A549 (cell line): ENCODE results near the gene SNAI3. TPM values are rescaled to one million over a fixed set of nuclear protein-coding genes. Genes with fewer than 3 reads are reported as not detected.
A peak's percentile ranks its signal among the peaks of the same experiment; 100 is the strongest.

Experiments
- ATAC-seq, 2 experiments: fragments of 200-7000 bp in 1 of 2; fragments of >200 bp in 1 of 2; cut with Nextera tagmentation in 1 of 2; cut with Tn5 transposase in 1 of 2; 3 replicates each; pipeline versions ENCODE4 v1.8.0 to v1.9.1; 2018 to 2020; ENCODE audit warnings: mild to moderate bottlenecking in 1 of 2, moderate library complexity in 1 of 2
- CTCF ChIA-PET: fragments of 300-600 bp; sonication (Branson Sonifier 250); formaldehyde crosslinking; extraction: SDS; loops from one replicate; lab custom pipeline; 2021; ENCODE audit warnings: antibody characterized with exemption, inconsistent platforms; lab: Yijun Ruan, JAX
- POLR2A ChIA-PET: fragments of 350-600 bp; formaldehyde crosslinking; extraction: SDS; loops from one replicate; lab custom pipeline; 2021; ENCODE audit warnings: antibody characterized with exemption, inconsistent platforms; lab: Yijun Ruan, JAX
- DNase-seq, 2 experiments: peaks; one replicate each; pipeline versions ENCODE4 v3.0.0 to v3.0.0-alpha.2; 2011 to 2016; ENCODE audit warnings: low read depth in 1 of 2, low spot score in 1 of 2
- FAIRE-seq: peaks from 2 replicates; lab custom pipeline; 2011; peaks lifted over from hg19 to GRCh38; lab: Jason Lieb, UNC
- H3K27ac ChIP-seq, 2 experiments: fragments of >200 bp; sonication (Bioruptor Twin); formaldehyde crosslinking; 3 replicates each; pipeline ENCODE4 v1.5.1; 2016 to 2017
- H3K4me1 ChIP-seq: fragments of >200 bp; sonication (Bioruptor Twin); formaldehyde crosslinking; 3 replicates; pipeline ENCODE4 v1.6.1; 2016
- H3K4me2 ChIP-seq: fragments of >200 bp; sonication (Bioruptor Twin); formaldehyde crosslinking; 3 replicates; pipeline ENCODE4 v1.6.1; 2016
- H3K4me3 ChIP-seq: fragments of >200 bp; sonication (Bioruptor Twin); formaldehyde crosslinking; 3 replicates; pipeline ENCODE4 v1.5.1; 2016
- H3K9me3 ChIP-seq: fragments of >200 bp; sonication (Bioruptor Twin); formaldehyde crosslinking; 3 replicates; pipeline ENCODE4 v1.6.1; 2016
- BHLHE40 ChIP-seq: IDR thresholded peaks from 2 replicates; pipeline ENCODE4 v1.6.1; 2012; ENCODE audit warnings: low read depth, low read length, inconsistent platforms
- CEBPB ChIP-seq, 2 experiments: fragments of >200 bp in 1 of 2; sonication (Bioruptor Twin) in 1 of 2; formaldehyde crosslinking in 1 of 2; IDR thresholded peaks; 2 replicates each; pipeline ENCODE4 v1.6.1; 2012 to 2016
- E2F6 ChIP-seq: IDR thresholded peaks from 2 replicates; pipeline ENCODE4 v1.6.1; 2012; ENCODE audit warnings: low read depth, borderline replicate concordance
- ESRRA ChIP-seq: fragments of 150-350 bp; IDR thresholded peaks from 2 replicates; pipeline ENCODE4 v1.6.1; 2014; ENCODE audit warnings: mild to moderate bottlenecking, low read length, borderline replicate concordance
- FOSL2 ChIP-seq, 2 experiments: fragments of 450-650 bp in 1 of 2; fragments of >200 bp in 1 of 2; sonication (Bioruptor Twin) in 1 of 2; formaldehyde crosslinking; IDR thresholded peaks; 2 replicates each; pipeline versions ENCODE4 v1.5.0 to v1.6.1; 2016 to 2020; ENCODE audit warnings: mild to moderate bottlenecking in 1 of 2, moderate library complexity in 1 of 2
- HOXB5 ChIP-seq: fragments of 250-450 bp; sonication (Bioruptor Pico); IDR thresholded peaks from 2 replicates; pipeline ENCODE4 v1.5.0; 2020; ENCODE audit warnings: mild to moderate bottlenecking, moderate library complexity
- MAX ChIP-seq: IDR thresholded peaks from 2 replicates; pipeline ENCODE4 v1.6.1; 2012
- MAZ ChIP-seq: fragments of 150-350 bp; IDR thresholded peaks from 2 replicates; pipeline ENCODE4 v1.6.1; 2014; ENCODE audit warnings: antibody characterized with exemption, low read depth, low read length, borderline replicate concordance
- MYC ChIP-seq: IDR thresholded peaks from 2 replicates; pipeline ENCODE4 v1.6.1; 2012; ENCODE audit warnings: mild to moderate bottlenecking, inconsistent platforms, low read length, improper control_type of control experiment, borderline replicate concordance
- NR3C1 ChIP-seq: fragments of >200 bp; sonication (Bioruptor Twin); formaldehyde crosslinking; IDR thresholded peaks from 3 replicates; pipeline ENCODE4 v1.6.1; 2017
- PHF8 ChIP-seq: fragments of 200-600 bp; sonication (generic); IDR thresholded peaks from 2 replicates; pipeline ENCODE4 v1.6.1; 2016; ENCODE audit warnings: low read depth, mild to moderate bottlenecking, antibody characterized with exemption, moderate library complexity, borderline replicate concordance
- POLR2AphosphoS2 ChIP-seq: conservative IDR thresholded peaks from 2 replicates; pipeline ENCODE4 v1.6.1; 2012; ENCODE audit warnings: low read length, improper control_type of control experiment, inconsistent platforms
- RARB ChIP-seq: fragments of 250-450 bp; sonication (Bioruptor Pico); IDR thresholded peaks from 2 replicates; pipeline ENCODE4 v1.8.0; 2021; ENCODE audit warnings: mild to moderate bottlenecking, moderate library complexity
- RNF2 ChIP-seq: fragments of 200-600 bp; sonication (generic); IDR thresholded peaks from 2 replicates; pipeline ENCODE4 v1.6.1; 2016; ENCODE audit warnings: low read depth, mild to moderate bottlenecking, antibody characterized with exemption, moderate library complexity, borderline replicate concordance
- SREBF2 ChIP-seq: fragments of 450-650 bp; IDR thresholded peaks from 2 replicates; pipeline ENCODE4 v1.6.1; 2014; ENCODE audit warnings: mild to moderate bottlenecking, moderate library complexity
- ZC3H11A ChIP-seq: fragments of 450-650 bp; IDR thresholded peaks from 2 replicates; pipeline ENCODE4 v1.6.1; 2014; ENCODE audit warnings: antibody characterized with exemption, mild to moderate bottlenecking
- ZFP36 ChIP-seq: fragments of 450-650 bp; IDR thresholded peaks from 2 replicates; pipeline ENCODE4 v1.6.1; 2014; ENCODE audit warnings: borderline replicate concordance; ENCODE audit not compliant: partially characterized antibody
- ZSCAN20 ChIP-seq: fragments of 250-450 bp; sonication (Bioruptor Pico); IDR thresholded peaks from 2 replicates; pipeline ENCODE4 v1.8.0; 2022; ENCODE audit warnings: mild to moderate bottlenecking, moderate library complexity
- WGBS: methylation state at CpG from one replicate; pipeline ENCODE4 v1.1.6; 2017; ENCODE audit errors: missing lambda C conversion rate; 5-methylcytosine and 5-hydroxymethylcytosine counted together
- polyA plus RNA-seq, 4 experiments: library from polyadenylated mRNA; depleted of rRNA in 3 of 4; stranded (reverse); fragments of >200 nt; fragmentation: RNase III in 1 of 4; extraction: RNeasy Plus Mini Kit Qiagen cat#74134 plus additional on column Dnase treatment in 1 of 4; gene quantifications; 2 replicates in 3 of 4; 3 replicates in 1 of 4; pipeline ENCODE4 v1.2.3, GENCODE V29; 2011 to 2017
- TF ChIP-seq, protein P1 (sequence below): fragments of 450-650 bp; IDR thresholded peaks from 2 replicates; pipeline ENCODE4 v1.6.1; 2014; ENCODE audit warnings: antibody characterized with exemption
- TF ChIP-seq, protein P2 (sequence below): fragments of >200 bp; sonication (Bioruptor Twin); formaldehyde crosslinking; IDR thresholded peaks from 3 replicates; pipeline ENCODE4 v1.5.1; 2016
- TF ChIP-seq, protein P3 (sequence below): fragments of 250-450 bp; sonication (Bioruptor Pico); IDR thresholded peaks from 2 replicates; pipeline ENCODE4 v1.5.0; 2020; ENCODE audit warnings: low read depth, mild to moderate bottlenecking, moderate library complexity

The SNAI3 gene
- polyA plus RNA-seq, 2 of the 4 experiments (the other 2 are of a cell fraction): not detected

DNA sequence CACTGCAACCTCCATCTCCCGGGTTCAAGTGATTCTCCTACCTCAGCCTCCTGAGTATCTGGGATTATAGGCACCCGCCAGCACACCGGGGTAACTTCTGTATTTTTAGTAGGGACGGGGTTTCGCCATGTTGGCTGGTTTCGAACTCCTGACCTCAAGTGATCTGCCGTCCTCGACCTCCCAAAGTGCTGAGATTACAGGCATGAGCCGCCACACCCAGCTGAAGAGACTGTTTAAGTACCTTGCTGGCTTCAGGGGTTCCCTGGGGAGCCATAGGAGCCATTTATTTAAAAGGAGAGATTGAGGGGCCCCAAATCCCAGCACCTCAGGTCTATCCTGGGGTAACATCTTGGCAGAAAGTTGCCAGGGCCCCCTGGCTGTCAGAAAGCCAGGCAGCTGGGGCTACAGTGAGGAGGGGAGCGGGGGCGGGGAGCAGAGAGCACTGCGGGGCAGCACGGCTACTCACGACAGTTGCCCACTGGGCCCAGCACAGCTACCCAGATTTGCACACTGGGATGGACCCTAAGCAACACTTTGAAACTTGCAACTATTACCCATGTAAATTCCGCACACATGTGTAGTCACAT is 1.6 kb downstream of the SNAI3 start (continued):
- TF ChIP-seq PHF8: no peak
- TF ChIP-seq, protein P1, sequence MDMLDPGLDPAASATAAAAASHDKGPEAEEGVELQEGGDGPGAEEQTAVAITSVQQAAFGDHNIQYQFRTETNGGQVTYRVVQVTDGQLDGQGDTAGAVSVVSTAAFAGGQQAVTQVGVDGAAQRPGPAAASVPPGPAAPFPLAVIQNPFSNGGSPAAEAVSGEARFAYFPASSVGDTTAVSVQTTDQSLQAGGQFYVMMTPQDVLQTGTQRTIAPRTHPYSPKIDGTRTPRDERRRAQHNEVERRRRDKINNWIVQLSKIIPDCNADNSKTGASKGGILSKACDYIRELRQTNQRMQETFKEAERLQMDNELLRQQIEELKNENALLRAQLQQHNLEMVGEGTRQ: no peak
- TF ChIP-seq, all 56 proteins: peak for 0

- no peak for ATAC-seq
- no peak overlapping the region for H3K4me3 ChIP-seq
- no peak for FAIRE-seq
- 73% methylated on average over 21 of the region's 21 CpGs for WGBS
- DNase-seq: no peak
- H3K4me2 ChIP-seq: no peak overlapping the region
- H3K4me1 ChIP-seq: peaks cover 13% of the 10 kb centered on the region; the same call in 2 of the 3 replicates
- no peaks in the 10 kb centered on the region for H3K9me3 ChIP-seq
- H3K27ac ChIP-seq: no peak overlapping the region
- CTCF ChIA-PET: interaction anchor here (1.1 to 2.8 kb wide), 5 partner anchors 9 to 55 kb away, joined by 3 to 8 read pairs (median 4); partner anchors contain the start of gene MVD
- TF ChIP-seq MAX (no peak), ZC3H11A (no peak)
- TF ChIP-seq, all 56 proteins: peak for 0
- POLR2A ChIA-PET: no interaction called here
Observed at GRCh38 chr16:88681709-88682451, 4.4 kb downstream of the SNAI3 start.

DNA sequence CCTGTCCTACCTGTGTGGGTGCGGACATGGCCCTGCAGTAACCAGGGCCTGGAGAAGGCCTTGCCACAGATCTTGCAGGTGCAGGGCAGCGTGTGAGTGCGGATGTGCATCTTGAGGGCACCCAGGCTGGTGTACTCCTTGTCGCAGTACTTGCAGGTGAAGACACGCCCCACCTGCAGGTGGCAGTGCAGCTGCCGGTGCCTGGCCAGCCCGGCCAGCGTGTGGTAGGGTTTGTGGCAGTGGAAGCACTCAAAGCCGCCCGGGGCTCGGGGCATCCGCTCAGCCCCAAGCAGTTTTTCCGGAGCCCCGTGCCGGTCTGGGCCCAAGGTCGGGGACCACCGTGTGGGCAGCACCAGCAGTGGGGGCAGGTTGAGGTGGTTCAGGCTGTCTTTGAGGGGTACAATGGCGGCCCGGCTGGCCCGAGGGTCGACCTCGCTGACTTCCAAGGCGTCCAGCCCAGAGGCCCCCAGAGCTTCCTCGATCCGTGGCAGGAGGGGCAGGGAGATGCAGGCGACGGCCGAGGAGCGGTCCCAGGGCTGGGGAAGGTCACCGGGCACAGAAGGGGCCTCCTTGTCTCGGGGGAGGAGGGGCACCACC is 5.1 kb downstream of the SNAI3 start:
- H3K4me3 ChIP-seq: no peak overlapping the region
- WGBS: 66% methylated on average over 15 of the region's 31 CpGs
- FAIRE-seq: no peak
- H3K4me1 ChIP-seq: peaks cover 11% of the 10 kb centered on the region; the same call in 2 of the 3 replicates
- no peak for TF ChIP-seq RNF2
- TF ChIP-seq, protein P2, sequence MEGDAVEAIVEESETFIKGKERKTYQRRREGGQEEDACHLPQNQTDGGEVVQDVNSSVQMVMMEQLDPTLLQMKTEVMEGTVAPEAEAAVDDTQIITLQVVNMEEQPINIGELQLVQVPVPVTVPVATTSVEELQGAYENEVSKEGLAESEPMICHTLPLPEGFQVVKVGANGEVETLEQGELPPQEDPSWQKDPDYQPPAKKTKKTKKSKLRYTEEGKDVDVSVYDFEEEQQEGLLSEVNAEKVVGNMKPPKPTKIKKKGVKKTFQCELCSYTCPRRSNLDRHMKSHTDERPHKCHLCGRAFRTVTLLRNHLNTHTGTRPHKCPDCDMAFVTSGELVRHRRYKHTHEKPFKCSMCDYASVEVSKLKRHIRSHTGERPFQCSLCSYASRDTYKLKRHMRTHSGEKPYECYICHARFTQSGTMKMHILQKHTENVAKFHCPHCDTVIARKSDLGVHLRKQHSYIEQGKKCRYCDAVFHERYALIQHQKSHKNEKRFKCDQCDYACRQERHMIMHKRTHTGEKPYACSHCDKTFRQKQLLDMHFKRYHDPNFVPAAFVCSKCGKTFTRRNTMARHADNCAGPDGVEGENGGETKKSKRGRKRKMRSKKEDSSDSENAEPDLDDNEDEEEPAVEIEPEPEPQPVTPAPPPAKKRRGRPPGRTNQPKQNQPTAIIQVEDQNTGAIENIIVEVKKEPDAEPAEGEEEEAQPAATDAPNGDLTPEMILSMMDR: peak; percentile 36
- ChIA-PET POLR2A (no interaction called here), CTCF (interaction anchor here (0.6 to 2.8 kb wide), 7 partner anchors 8 to 878 kb away, joined by 3 to 9 read pairs (median 4); partner anchors contain the start of gene MVD)
- no peaks in the 10 kb centered on the region for H3K9me3 ChIP-seq
- peak; percentile 59 to 62 for DNase-seq
- no peak overlapping the region for H3K27ac ChIP-seq
- ATAC-seq: peak; percentile 44 to 59; a peak in 4 of 6 replicates
- H3K4me2 ChIP-seq: no peak overlapping the region

DNA sequence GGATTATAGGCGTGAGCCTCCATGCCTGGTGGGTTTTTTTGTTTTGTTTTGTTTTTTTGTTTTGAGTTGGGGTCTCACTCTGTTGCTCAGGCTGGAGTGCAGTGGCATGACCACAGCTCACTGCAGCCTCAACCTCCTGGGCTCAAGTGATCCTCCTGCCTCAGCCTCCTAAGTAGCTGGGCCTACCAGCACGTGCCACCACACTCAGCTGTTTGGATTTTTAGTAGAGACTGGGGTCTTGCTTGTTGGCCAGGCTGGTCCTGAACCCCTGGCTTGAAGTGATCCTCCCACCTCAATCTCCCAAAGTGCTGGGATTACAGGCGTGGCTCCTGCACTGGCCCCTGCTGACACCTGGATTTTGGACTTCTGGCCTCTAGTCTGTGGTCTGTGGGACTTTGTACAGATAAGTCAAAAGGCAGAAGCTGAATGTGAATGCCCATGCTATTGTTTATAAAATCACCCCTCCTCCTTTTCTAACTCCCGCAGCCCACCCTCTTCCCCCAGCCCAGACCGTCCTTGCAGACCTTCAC is 5.7 kb downstream of the SNAI3 start:
- POLR2A ChIA-PET: no interaction called here
- Histone ChIP-seq H3K9me3 (no peaks in the 10 kb centered on the region), H3K4me1 (peaks cover 8% of the 10 kb centered on the region; the same call in 2 of the 3 replicates), H3K27ac (no peak overlapping the region), H3K4me3 (no peak overlapping the region), H3K4me2 (no peak overlapping the region)
- no peak for ATAC-seq
- 78% methylated on average over 5 of the region's 5 CpGs for WGBS
- CTCF ChIA-PET: interaction anchor here (0.6 to 2.8 kb wide), 5 partner anchors 10 to 878 kb away, joined by 3 to 9 read pairs (median 6); partner anchors contain the start of gene MVD
- TF ChIP-seq ZFP36 (no peak), E2F6 (no peak), MYC (no peak), ZC3H11A (no peak), RNF2 (no peak), ESRRA (no peak), SREBF2 (no peak), BHLHE40 (no peak), POLR2AphosphoS2 (no peak), MAZ (no peak), CEBPB (IDR thresholded peaks at IDR 0.05) (no peak), RARB (CRISPR knock-in tag) (no peak), ZSCAN20 (CRISPR knock-in tag) (no peak), HOXB5 (CRISPR knock-in tag) (no peak), NR3C1 (no peak), FOSL2 (IDR thresholded peaks at IDR 0.05) (no peak), FOSL2 (CRISPR knock-in tag; IDR thresholded peaks at IDR 0.05) (no peak)
- TF ChIP-seq, protein P3, sequence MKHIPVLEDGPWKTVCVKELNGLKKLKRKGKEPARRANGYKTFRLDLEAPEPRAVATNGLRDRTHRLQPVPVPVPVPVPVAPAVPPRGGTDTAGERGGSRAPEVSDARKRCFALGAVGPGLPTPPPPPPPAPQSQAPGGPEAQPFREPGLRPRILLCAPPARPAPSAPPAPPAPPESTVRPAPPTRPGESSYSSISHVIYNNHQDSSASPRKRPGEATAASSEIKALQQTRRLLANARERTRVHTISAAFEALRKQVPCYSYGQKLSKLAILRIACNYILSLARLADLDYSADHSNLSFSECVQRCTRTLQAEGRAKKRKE (CRISPR knock-in tag): no peak
- no peak for FAIRE-seq
- DNase-seq: no peak
